H1 (cell line): Measurements from ENCODE around the gene ZDHHC11. TPM values are rescaled to one million over a fixed set of nuclear protein-coding genes. Genes with fewer than 3 reads are reported as not detected.

Experiments used
- CTCF ChIA-PET: fragments of 300-600 bp; sonication (Branson Sonifier 250); formaldehyde crosslinking; loops from one replicate; lab custom pipeline; 2021; ENCODE audit not compliant: partially characterized antibody; lab: Charles Lee
- POLR2A ChIA-PET: fragments of 300-600 bp; sonication (Branson Sonifier 250); formaldehyde crosslinking; loops from one replicate; lab custom pipeline; 2021; ENCODE audit warnings: inconsistent platforms; ENCODE audit not compliant: partially characterized antibody; lab: Charles Lee
- DNase-seq, 2 experiments: peaks; one replicate each; pipeline versions ENCODE4 v3.0.0 to v3.0.0-alpha.2; 2010 to 2022; ENCODE audit warnings: low spot score in 2 of 2, low read depth in 1 of 2, mixed read lengths in 1 of 2
- FAIRE-seq: peaks from 2 replicates; lab custom pipeline; 2011; peaks lifted over from hg19 to GRCh38; lab: Jason Lieb, UNC
- H2AFZ ChIP-seq: 2 replicates; pipeline ENCODE4 v1.8.1; 2012; ENCODE audit warnings: low read length, inconsistent platforms
- H2AK5ac ChIP-seq: 2 replicates; pipeline ENCODE4 v1.6.1; 2013; ENCODE audit warnings: low read depth, low read length
- H2BK120ac ChIP-seq: replicated peaks from 2 replicates; pipeline ENCODE3; 2013; ENCODE audit warnings: low read depth, low read length, inconsistent platforms
- H2BK12ac ChIP-seq: 2 replicates; pipeline ENCODE4 v1.6.1; 2013; ENCODE audit warnings: low read depth, low read length
- H2BK15ac ChIP-seq: 2 replicates; pipeline ENCODE4 v1.6.1; 2013; ENCODE audit warnings: low read length
- H2BK20ac ChIP-seq: 2 replicates; pipeline ENCODE4 v1.6.1; 2013; ENCODE audit warnings: low read length
- H2BK5ac ChIP-seq: 2 replicates; pipeline ENCODE4 v1.6.1; 2013; ENCODE audit warnings: low read depth, low read length
- H3K14ac ChIP-seq: 2 replicates; pipeline ENCODE4 v1.6.1; 2013; ENCODE audit warnings: inconsistent platforms; ENCODE audit not compliant: insufficient read length
- H3K18ac ChIP-seq: 2 replicates; pipeline ENCODE4 v1.6.1; 2013; ENCODE audit warnings: low read length; ENCODE audit errors: extremely low read depth
- H3K23ac ChIP-seq: 2 replicates; pipeline ENCODE4 v1.6.1; 2013; ENCODE audit warnings: inconsistent platforms; ENCODE audit not compliant: insufficient read length
- H3K23me2 ChIP-seq: 2 replicates; pipeline ENCODE4 v1.6.1; 2013; ENCODE audit warnings: low read depth, low read length
- H3K27ac ChIP-seq: 2 replicates; pipeline ENCODE4 v1.6.1; 2011; ENCODE audit warnings: low read depth, low read length, inconsistent platforms
- H3K27me3 ChIP-seq, 4 experiments: replicated peaks in 1 of 4; 1 replicate in 1 of 4; 2 replicates in 3 of 4; pipeline versions ENCODE4 v1.6.1 to v1.8.1; 2011 to 2013; ENCODE audit warnings: low read length in 3 of 4, mild to moderate bottlenecking in 3 of 4, inconsistent platforms in 2 of 4, mixed read lengths in 2 of 4, moderate library complexity in 1 of 4; ENCODE audit not compliant: control insufficient read depth in 3 of 4, insufficient read depth in 3 of 4; ENCODE audit errors: extremely low read depth in 1 of 4
- H3K36me3 ChIP-seq, 4 experiments: 2 replicates each; pipeline versions ENCODE4 v1.6.1 to v1.8.1; 2011 to 2013; ENCODE audit warnings: mild to moderate bottlenecking in 4 of 4, low read length in 3 of 4, moderate library complexity in 2 of 4, control low read depth in 1 of 4, inconsistent platforms in 1 of 4; ENCODE audit not compliant: insufficient read depth in 4 of 4, control insufficient read depth in 2 of 4
- H3K4ac ChIP-seq: replicated peaks from 2 replicates; pipeline ENCODE3; 2013; ENCODE audit warnings: low read length, low read depth, mixed read lengths, inconsistent platforms; ENCODE audit not compliant: insufficient read length
- H3K4me1 ChIP-seq, 4 experiments: replicated peaks in 1 of 4; 1 replicate in 1 of 4; 2 replicates in 3 of 4; pipeline versions ENCODE4 v1.6.1 to v1.8.1; 2011 to 2013; ENCODE audit warnings: low read length in 3 of 4, inconsistent platforms in 2 of 4, mixed read lengths in 1 of 4; ENCODE audit not compliant: insufficient read depth in 4 of 4, control insufficient read depth in 3 of 4
- H3K4me2 ChIP-seq, 2 experiments: 2 replicates each; pipeline versions ENCODE4 v1.6.1 to v1.8.1; 2011 to 2013; ENCODE audit warnings: low read depth in 2 of 2, low read length in 2 of 2, control low read depth in 1 of 2, inconsistent platforms in 1 of 2, mild to moderate bottlenecking in 1 of 2; ENCODE audit not compliant: insufficient read depth in 1 of 2
- H3K4me3 ChIP-seq, 4 experiments: fragments of 200-600, 300-600 bp in 1 of 4; sonication (generic), shearing (Covaris generic), sonication (Bioruptor Twin) in 1 of 4; 2 replicates each; pipeline versions ENCODE4 v1.5.1 to v1.8.1; 2011 to 2016; ENCODE audit warnings: low read length in 4 of 4, low read depth in 3 of 4, control low read depth in 2 of 4, inconsistent platforms in 2 of 4, mild to moderate bottlenecking in 2 of 4, mixed read lengths in 1 of 4, moderate library complexity in 1 of 4; ENCODE audit not compliant: insufficient read depth in 2 of 4; ENCODE audit errors: extremely low read depth in 1 of 4
- H3K56ac ChIP-seq: replicated peaks from 2 replicates; pipeline ENCODE3; 2013; ENCODE audit warnings: low read depth, mild to moderate bottlenecking, mixed read lengths, low read length, inconsistent platforms; ENCODE audit not compliant: insufficient read length
- H3K79me1 ChIP-seq: 2 replicates; pipeline ENCODE4 v1.6.1; 2013; ENCODE audit warnings: low read depth, low read length, control low read depth
- H3K79me2 ChIP-seq, 2 experiments: 2 replicates each; pipeline versions ENCODE4 v1.6.1 to v1.8.1; 2012 to 2013; ENCODE audit warnings: low read length in 2 of 2, mild to moderate bottlenecking in 2 of 2, inconsistent platforms in 1 of 2; ENCODE audit not compliant: insufficient read depth in 2 of 2, control insufficient read depth in 1 of 2
- H3K9ac ChIP-seq, 4 experiments: replicated peaks in 1 of 4; 1 replicate in 1 of 4; 2 replicates in 3 of 4; pipeline versions ENCODE4 v1.6.1 to v1.8.1; 2011 to 2013; ENCODE audit warnings: low read depth in 3 of 4, low read length in 3 of 4, control low read depth in 2 of 4, mild to moderate bottlenecking in 2 of 4, moderate library complexity in 2 of 4, inconsistent platforms in 1 of 4; ENCODE audit errors: extremely low read depth in 1 of 4
- H3K9me3 ChIP-seq, 2 experiments: 2 replicates each; pipeline versions ENCODE4 v1.6.1 to v1.8.1; 2012 to 2013; ENCODE audit warnings: mild to moderate bottlenecking in 2 of 2, moderate library complexity in 2 of 2, control low read depth in 1 of 2, inconsistent platforms in 1 of 2, low read depth in 1 of 2, low read length in 1 of 2, mixed read lengths in 1 of 2; ENCODE audit not compliant: insufficient read depth in 2 of 2
- H4K20me1 ChIP-seq, 2 experiments: replicated peaks in 1 of 2; 2 replicates each; pipeline versions ENCODE3 to v1.8.1; 2011 to 2013; ENCODE audit warnings: inconsistent platforms in 2 of 2, low read length in 2 of 2, mild to moderate bottlenecking in 1 of 2; ENCODE audit not compliant: insufficient read depth in 2 of 2, control insufficient read depth in 1 of 2
- H4K5ac ChIP-seq: 2 replicates; pipeline ENCODE4 v1.6.1; 2013; ENCODE audit warnings: low read length, low read depth, mixed read lengths, inconsistent platforms; ENCODE audit not compliant: insufficient read length
- H4K8ac ChIP-seq: 2 replicates; pipeline ENCODE4 v1.8.0; 2013; ENCODE audit warnings: mild to moderate bottlenecking, moderate library complexity, low read length, inconsistent platforms; ENCODE audit not compliant: insufficient read depth; ENCODE audit errors: extremely low read depth
- H4K91ac ChIP-seq: replicated peaks from 2 replicates; pipeline ENCODE3; 2013; ENCODE audit warnings: low read length, mixed read lengths, inconsistent platforms; ENCODE audit not compliant: insufficient read length
- BRCA1 ChIP-seq: IDR thresholded peaks from 2 replicates; pipeline ENCODE4 v1.6.1; 2012; ENCODE audit warnings: low read depth, low read length, improper control_type of control experiment
- GTF2F1 ChIP-seq: IDR thresholded peaks from 2 replicates; pipeline ENCODE4 v1.6.1; 2012; ENCODE audit warnings: low read depth, low read length, improper control_type of control experiment, borderline replicate concordance
- RNF2 ChIP-seq: fragments of 200-900, 300-1000 bp; sonication (generic); IDR thresholded peaks from 2 replicates; pipeline ENCODE4 v1.7.1; 2016; ENCODE audit warnings: borderline replicate concordance, low read depth, mild to moderate bottlenecking, antibody characterized with exemption, low read length; ENCODE audit not compliant: poor library complexity, severe bottlenecking; ENCODE audit errors: missing control alignments
- WGBS, 2 experiments: shearing (Covaris generic) in 1 of 2; methylation state at CpG; one replicate each; pipeline versions ENCODE4 v1.1.6 to v1.1.7; 2013 to 2015; ENCODE audit warnings: low lambda C conversion rate in 2 of 2, mixed read lengths in 2 of 2, inconsistent platforms in 1 of 2, low coverage in 1 of 2, missing lambda C conversion rate in 1 of 2; ENCODE audit not compliant: insufficient replicate concordance in 2 of 2, insufficient coverage in 1 of 2, insufficient read length in 1 of 2; ENCODE audit errors: extremely low coverage in 1 of 2, missing lambda C conversion rate in 1 of 2; 5-methylcytosine and 5-hydroxymethylcytosine counted together
- polyA plus RNA-seq, 7 experiments: library from polyadenylated mRNA; depleted of rRNA in 3 of 7; stranded (reverse) in 5 of 7; unstranded in 2 of 7; fragments of >200 nt in 5 of 7; fragments of 200-250 nt in 2 of 7; gene quantifications; 1 replicate in 5 of 7; 2 replicates in 1 of 7; 4 replicates in 1 of 7; pipeline versions ENCODE4 v1.2.1 to v1.2.3, GENCODE V29; 2011 to 2013; ENCODE audit warnings: missing spikeins in 2 of 7, mixed read lengths in 2 of 7
- total RNA-seq: library from RNA; stranded (reverse); fragmentation: NEBNext Ultra II Directional; extraction: Animal tissue kit (Norgen Biotek cat#: 25700); gene quantifications from 2 replicates; pipeline ENCODE4 v1.2.1, GENCODE V29; 2021

The ZDHHC11 gene
- total and polyA plus RNA-seq, 2 of the 8 experiments (the other 6 are each of a cell fraction or from before 2014, with no cell fraction given), result 4.7 to 16.6 TPM

GRCh38 chr5:851553-851952 is 767 bp upstream of the ZDHHC11 start:
- no peak overlapping the region for H3K9ac ChIP-seq
- POLR2A ChIA-PET, result interaction anchor here (0.8 to 2.8 kb wide), 5 partner anchors 8 to 380 kb away, joined by 3 to 20 read pairs (median 5); no protein-coding TSS in a partner anchor
- no peak overlapping the region for H4K5ac ChIP-seq
- H2BK20ac ChIP-seq, result no peak overlapping the region
- H2BK12ac ChIP-seq, result no peak overlapping the region
- H3K27ac ChIP-seq, result no peak overlapping the region
- no peak overlapping the region for H2BK15ac ChIP-seq
- H3K79me1 ChIP-seq, result peaks cover 4% of the 10 kb centered on the region; the same call in 1 of the 2 replicates
- peaks cover 0 to 5% (median 0%) of the 10 kb centered on the region in 4 experiments; a peak in 3 of 8 replicates for H3K36me3 ChIP-seq
- H4K8ac ChIP-seq, result no peak overlapping the region
- H2AFZ ChIP-seq, result no peak overlapping the region
- no peak overlapping the region for H3K56ac ChIP-seq
- peaks cover 7% of the 10 kb centered on the region; the same call in 1 of the 2 replicates for H3K23me2 ChIP-seq
- WGBS, 2 experiments, result 97% methylated on average over 16 of the region's 16 CpGs; no CpG with 5 or more reads in 1 of the 2 experiments
- H3K4me1 ChIP-seq, result peaks cover 0 to 3% (median 0%) of the 10 kb centered on the region in 4 experiments; a peak in 1 of 7 replicates
- CTCF ChIA-PET, result interaction anchor here (1.3 kb wide), 1 partner anchor 24 kb away, joined by 3 read pairs; no protein-coding TSS in a partner anchor
- H3K4me2 ChIP-seq, result no peak overlapping the region
- H2BK5ac ChIP-seq, result no peak overlapping the region
- H2AK5ac ChIP-seq, result no peak overlapping the region
- no peak for FAIRE-seq
- no peak overlapping the region for H2BK120ac ChIP-seq
- no peak overlapping the region for H3K4me3 ChIP-seq
- no peaks in the 10 kb centered on the region for H3K9me3 ChIP-seq
- H3K14ac ChIP-seq, result no peak overlapping the region
- TF ChIP-seq RNF2 (no peak), GTF2F1 (no peak), BRCA1 (no peak)
- TF ChIP-seq, all 59 proteins: peak for 0
- Histone ChIP-seq H3K27me3 (0 out of 7 replicates have a peak, but pooled peaks cover 0 to 2% (median 0%) of the 10 kb centered on the region in 4 experiments), H3K79me2 (no peaks in the 10 kb centered on the region), H4K91ac (no peak overlapping the region), H3K4ac (no peak overlapping the region), H3K23ac (no peak overlapping the region), H3K18ac (no peak overlapping the region), H4K20me1 (peaks cover 0 to 8% of the 10 kb centered on the region in 2 experiments)
- DNase-seq, result no peak
